ENCODE data around the gene MIS12. TPM values are rescaled to one million over a fixed set of nuclear protein-coding genes. Genes with fewer than 3 reads are reported as not detected.
A peak's percentile ranks its signal among the peaks of the same experiment; 100 is the strongest.

The MIS12 gene
- total and polyA plus RNA-seq, 9 of the 15 experiments (the other 6 are each of a cell fraction or from before 2014, with no cell fraction given) = 13.5 to 31.9 (median 25.5) TPM

GRCh38 chr17:5466295-5466694 is 20.1 kb upstream of the MIS12 start:
- BruUV-seq (replicated peaks) = no TSS peak
- Histone ChIP-seq H4K20me1 (replicated peaks; ENCODE audit: control insufficient read depth, insufficient read depth, low read length) (0 out of 2 replicates have a peak, but pooled peaks cover 2% of the 10 kb centered on the region), H3K9me1 (ENCODE audit: control insufficient read depth, insufficient read depth, low read length) (no peaks in the 10 kb centered on the region), H3K4me2 (ENCODE audit: insufficient read depth, low read length) (peak overlapping the region; percentile 93), H3K79me2 (ENCODE audit: control insufficient read depth, insufficient read depth, low read length) (peaks cover 66% of the 10 kb centered on the region), H3K9me3 (replicated peaks; ENCODE audit: control insufficient read depth, insufficient read depth, low read depth, low read length) (no peaks in the 10 kb centered on the region), H2AFZ (ENCODE audit: low read depth, low read length) (no peak overlapping the region), H3K27ac (ENCODE audit: extremely low read depth, low read depth, low read length) (no peak overlapping the region), H3K4me1 (replicated peaks in 1 of 2; ENCODE audit: control insufficient read depth in 2 of 2, insufficient read depth in 2 of 2, low read length in 2 of 2) (peaks cover 4 to 6% of the 10 kb centered on the region in 2 experiments; a peak in 4 of 5 replicates), H3K36me3 (ENCODE audit: control insufficient read depth, insufficient read depth, low read length) (peaks cover 38% of the 10 kb centered on the region; the same call in 2 of the 3 replicates), H3K4me3 (no peak overlapping the region), H3K27me3 (ENCODE audit: control insufficient read depth in 2 of 2, insufficient read depth in 2 of 2, low read length in 2 of 2) (no peaks in the 10 kb centered on the region), H3K9ac (ENCODE audit: insufficient read depth in 1 of 2, low read depth in 2 of 2, low read length in 2 of 2) (peak overlapping the region in 1 of 2 experiments; percentile 83; a peak in 1 of 4 replicates)
- ATAC-seq (no peak), DNase-seq (ENCODE audit: extremely low read depth in 1 of 4, low spot score in 3 of 4) (no peak), FAIRE-seq (no peak)
- in situ Hi-C loops (cut with MboI) (no loop called here), intact Hi-C loops (cut with micrococcal nuclease) (no loop called here)
- POLR2A ChIA-PET = interaction anchor here (0.6 to 1.6 kb wide), 3 partner anchors 12 to 825 kb away, joined by 3 to 5 read pairs (median 4); no protein-coding TSS in a partner anchor
- CTCF ChIA-PET (ENCODE audit: low intra/inter-chr PET ratio) = no interaction called here
- WGBS (ENCODE audit: insufficient coverage, low coverage, missing lambda C conversion rate) = 77% methylated on average over 4 of the region's 4 CpGs
- TF ChIP-seq NELFE (IDR thresholded peaks at IDR 0.05; ENCODE audit: insufficient read depth, insufficient read length) (no peak), GTF2F1 (IDR thresholded peaks at IDR 0.05; ENCODE audit: low read depth, low read length) (no peak), ZNF165 (CRISPR knock-in tag; IDR thresholded peaks at IDR 0.05; ENCODE audit: borderline replicate concordance) (no peak)

- no peak overlapping the region; the same call in 2 of the 3 replicates for H3K27ac ChIP-seq (ENCODE audit: extremely low read depth, low read depth, low read length)
- H3K9me3 ChIP-seq (replicated peaks; ENCODE audit: control insufficient read depth, insufficient read depth, low read depth, low read length) = no peaks in the 10 kb centered on the region
- FAIRE-seq (no peak), ATAC-seq (no peak), DNase-seq (ENCODE audit: extremely low read depth in 1 of 4, low spot score in 3 of 4) (no peak)
- 3% methylated on average over 7 of the region's 8 CpGs for WGBS (ENCODE audit: insufficient coverage, low coverage, missing lambda C conversion rate)
- in situ Hi-C loops (cut with MboI) = no loop called here
- peak overlapping the region; percentile 83 to 94; a peak in 3 of 4 replicates for H3K9ac ChIP-seq (ENCODE audit: insufficient read depth in 1 of 2, low read depth in 2 of 2, low read length in 2 of 2)
- H4K20me1 ChIP-seq (replicated peaks; ENCODE audit: control insufficient read depth, insufficient read depth, low read length) = 0 out of 2 replicates have a peak, but pooled peaks cover 2% of the 10 kb centered on the region
- peak overlapping the region; percentile 93 for H3K4me2 ChIP-seq (ENCODE audit: insufficient read depth, low read length)
- H3K4me1 ChIP-seq (replicated peaks in 1 of 2; ENCODE audit: control insufficient read depth in 2 of 2, insufficient read depth in 2 of 2, low read length in 2 of 2) = peaks cover 4 to 6% of the 10 kb centered on the region in 2 experiments; a peak in 4 of 5 replicates
- POLR2A ChIA-PET = interaction anchor here (1.1 to 2.3 kb wide), 2 partner anchors 18 to 969 kb away, joined by 3 to 15 read pairs; partner anchors contain the start of genes DERL2 and MIS12
- CTCF ChIA-PET (ENCODE audit: low intra/inter-chr PET ratio) = no interaction called here
- peak overlapping the region; percentile 97 for H3K4me3 ChIP-seq
- peaks cover 63% of the 10 kb centered on the region for H3K79me2 ChIP-seq (ENCODE audit: control insufficient read depth, insufficient read depth, low read length)
- H3K36me3 ChIP-seq (ENCODE audit: control insufficient read depth, insufficient read depth, low read length) = peaks cover 32% of the 10 kb centered on the region; the same call in 2 of the 3 replicates
- BruUV-seq (replicated peaks) = no TSS peak
- H3K9me1 ChIP-seq (ENCODE audit: control insufficient read depth, insufficient read depth, low read length) = no peaks in the 10 kb centered on the region
- H3K27me3 ChIP-seq (ENCODE audit: control insufficient read depth in 2 of 2, insufficient read depth in 2 of 2, low read length in 2 of 2) = no peaks in the 10 kb centered on the region
- H2AFZ ChIP-seq (ENCODE audit: low read depth, low read length) = no peak overlapping the region
- intact Hi-C loops (cut with micrococcal nuclease) = no loop called here
- no peak for TF ChIP-seq CCAR2 (IDR thresholded peaks at IDR 0.05; ENCODE audit: low read depth, low read length)
- TF ChIP-seq JUNB (CRISPR knock-in tag; conservative IDR thresholded peaks at IDR 0.05) = no peak
- TF ChIP-seq AFF4 (CRISPR knock-in tag; IDR thresholded peaks at IDR 0.05) = no peak
- TF ChIP-seq NELFE (IDR thresholded peaks at IDR 0.05; ENCODE audit: insufficient read depth, insufficient read length) = no peak
- no peak for TF ChIP-seq ZNF263 (CRISPR knock-in tag; IDR thresholded peaks at IDR 0.05; ENCODE audit: borderline replicate concordance)
Observed at GRCh38 chr17:5467416-5467815, 18.9 kb upstream of the MIS12 start.

Measured in K562 (cell line).